A673 (cell line): ENCODE results near the gene GLB1L2. TPM values are rescaled to one million over a fixed set of nuclear protein-coding genes. Genes with fewer than 3 reads are reported as not detected.

ENCODE experiments used
- BruUV-seq: library from RNA; stranded (reverse); fragments of 400-500 nt; replicated peaks from 2 replicates; lab custom pipeline; 2021; lab: Mats Ljungman, UMichigan
- CTCF ChIA-PET: fragments of 300-600 bp; sonication (Branson Sonifier 250); formaldehyde crosslinking; loops from one replicate; lab custom pipeline; 2022; ENCODE audit warnings: antibody characterized with exemption; lab: Charles Lee
- POLR2A ChIA-PET: fragments of 300-600 bp; sonication (Branson Sonifier 250); formaldehyde crosslinking; loops from one replicate; lab custom pipeline; 2022; ENCODE audit warnings: antibody characterized with exemption; ENCODE audit not compliant: low non-redundant PET; lab: Charles Lee
- DNase-seq: peaks from one replicate; pipeline ENCODE4 v3.0.0-alpha.2; 2015; ENCODE audit warnings: low spot score
- H3K27ac ChIP-seq: fragments of 200-600 bp; sonication (generic); 2 replicates; pipeline ENCODE4 v1.5.1; 2016; ENCODE audit warnings: mixed run types, low read depth, mild to moderate bottlenecking, mixed read lengths, antibody characterized with exemption, low read length; ENCODE audit not compliant: poor library complexity, severe bottlenecking
- H3K27me3 ChIP-seq: fragments of 200-600 bp; sonication (generic); replicated peaks from 2 replicates; pipeline ENCODE4 v1.6.1; 2017; ENCODE audit warnings: mixed run types, low read depth, mild to moderate bottlenecking, mixed read lengths, antibody characterized with exemption, low read length; ENCODE audit not compliant: insufficient read depth, poor library complexity
- H3K36me3 ChIP-seq: fragments of 200-600 bp; sonication (generic); 2 replicates; pipeline ENCODE4 v1.6.1; 2016; ENCODE audit warnings: mixed run types, mild to moderate bottlenecking, mixed read lengths, antibody characterized with exemption, low read length; ENCODE audit not compliant: insufficient read depth, poor library complexity, severe bottlenecking
- H3K4me1 ChIP-seq: fragments of 200-600 bp; sonication (generic); 2 replicates; pipeline ENCODE4 v1.6.1; 2017; ENCODE audit warnings: mixed run types, mild to moderate bottlenecking, mixed read lengths, antibody characterized with exemption, low read length; ENCODE audit not compliant: insufficient read depth, poor library complexity, severe bottlenecking
- H3K4me3 ChIP-seq: fragments of 200-600 bp; sonication (generic); 2 replicates; pipeline ENCODE4 v1.5.1; 2016; ENCODE audit warnings: low read depth, mixed run types, mild to moderate bottlenecking, mixed read lengths, low read length; ENCODE audit not compliant: poor library complexity, severe bottlenecking
- H3K9me3 ChIP-seq: fragments of 200-600 bp; sonication (generic); 2 replicates; pipeline ENCODE4 v1.6.1; 2016; ENCODE audit warnings: mixed run types, low read depth, mild to moderate bottlenecking, mixed read lengths, antibody characterized with exemption, low read length; ENCODE audit not compliant: poor library complexity, severe bottlenecking
- EZH2 ChIP-seq: fragments of 200-600 bp; sonication (generic); IDR thresholded peaks from 2 replicates; pipeline ENCODE4 v1.6.1; 2017; ENCODE audit warnings: borderline replicate concordance, low read depth, mild to moderate bottlenecking, mixed read lengths, antibody characterized with exemption, low read length; ENCODE audit not compliant: poor library complexity, severe bottlenecking
- intact Hi-C: fragments of 100-400 bp; cut with micrococcal nuclease; formaldehyde crosslinking; loops from one replicate; pipeline ENCODE4 v1.10.0; 2022; ENCODE audit not compliant: unreplicated experiment
- total RNA-seq: library from RNA; stranded (reverse); gene quantifications from 2 replicates; pipeline ENCODE4 v1.2.3, GENCODE V29; 2021
- TF ChIP-seq, protein P1 (sequence below): fragments of 300-800, 200-600 bp; sonication (generic); conservative IDR thresholded peaks from 2 replicates; pipeline ENCODE4 v1.5.1; 2017; ENCODE audit warnings: low read depth, mild to moderate bottlenecking, antibody characterized with exemption, low read length, moderate library complexity, mixed read lengths

The GLB1L2 gene
- total RNA-seq, 1 experiment from 2014 or later = 22.6 TPM

- Histone ChIP-seq H3K4me3 (no peak overlapping the region), H3K27ac (no peak overlapping the region), H3K27me3 (no peaks in the 10 kb centered on the region), H3K4me1 (no peaks in the 10 kb centered on the region), H3K9me3 (no peaks in the 10 kb centered on the region), H3K36me3 (no peaks in the 10 kb centered on the region)
- no TSS peak for BruUV-seq
- TF ChIP-seq, protein P1, sequence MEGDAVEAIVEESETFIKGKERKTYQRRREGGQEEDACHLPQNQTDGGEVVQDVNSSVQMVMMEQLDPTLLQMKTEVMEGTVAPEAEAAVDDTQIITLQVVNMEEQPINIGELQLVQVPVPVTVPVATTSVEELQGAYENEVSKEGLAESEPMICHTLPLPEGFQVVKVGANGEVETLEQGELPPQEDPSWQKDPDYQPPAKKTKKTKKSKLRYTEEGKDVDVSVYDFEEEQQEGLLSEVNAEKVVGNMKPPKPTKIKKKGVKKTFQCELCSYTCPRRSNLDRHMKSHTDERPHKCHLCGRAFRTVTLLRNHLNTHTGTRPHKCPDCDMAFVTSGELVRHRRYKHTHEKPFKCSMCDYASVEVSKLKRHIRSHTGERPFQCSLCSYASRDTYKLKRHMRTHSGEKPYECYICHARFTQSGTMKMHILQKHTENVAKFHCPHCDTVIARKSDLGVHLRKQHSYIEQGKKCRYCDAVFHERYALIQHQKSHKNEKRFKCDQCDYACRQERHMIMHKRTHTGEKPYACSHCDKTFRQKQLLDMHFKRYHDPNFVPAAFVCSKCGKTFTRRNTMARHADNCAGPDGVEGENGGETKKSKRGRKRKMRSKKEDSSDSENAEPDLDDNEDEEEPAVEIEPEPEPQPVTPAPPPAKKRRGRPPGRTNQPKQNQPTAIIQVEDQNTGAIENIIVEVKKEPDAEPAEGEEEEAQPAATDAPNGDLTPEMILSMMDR = no peak
- TF ChIP-seq EZH2 = no peak
- intact Hi-C loops = no loop called here
- ChIA-PET CTCF (no interaction called here), POLR2A (no interaction called here)
- DNase-seq = no peak
These were observed 6.9 kb downstream of the GLB1L2 start for GRCh38 chr11:134338654-134339053.

DNA sequence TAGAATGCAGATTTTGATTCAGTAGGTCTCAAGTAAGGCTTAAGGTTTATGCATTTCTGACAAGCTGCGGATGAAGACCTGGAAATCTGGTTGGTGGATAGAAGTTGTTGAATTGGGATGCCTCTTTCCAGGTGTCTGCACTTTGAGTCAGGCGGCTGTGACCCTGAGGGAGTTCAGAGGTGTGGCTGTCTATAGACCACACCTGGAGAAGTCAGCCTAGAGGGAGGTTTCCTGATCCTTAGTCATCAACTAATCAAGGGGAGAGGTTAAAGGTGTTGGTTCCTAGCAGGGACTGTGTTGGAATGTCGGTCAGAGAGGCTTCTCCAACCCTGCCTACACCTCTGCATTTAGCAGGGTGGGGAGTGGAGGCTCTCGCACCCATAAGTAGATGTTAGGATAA, 8.0 kb downstream of the GLB1L2 start:
- no peak overlapping the region for H3K4me3 ChIP-seq
- TF ChIP-seq, protein P1 = no peak
- no peak for TF ChIP-seq EZH2
- BruUV-seq = no TSS peak
- no peaks in the 10 kb centered on the region for H3K27me3 ChIP-seq
- ChIA-PET POLR2A (no interaction called here), CTCF (no interaction called here)
- no peaks in the 10 kb centered on the region for H3K4me1 ChIP-seq
- no peaks in the 10 kb centered on the region for H3K36me3 ChIP-seq
- intact Hi-C loops = no loop called here
- H3K27ac ChIP-seq = no peak overlapping the region
- H3K9me3 ChIP-seq = no peaks in the 10 kb centered on the region
- DNase-seq = no peak

DNA sequence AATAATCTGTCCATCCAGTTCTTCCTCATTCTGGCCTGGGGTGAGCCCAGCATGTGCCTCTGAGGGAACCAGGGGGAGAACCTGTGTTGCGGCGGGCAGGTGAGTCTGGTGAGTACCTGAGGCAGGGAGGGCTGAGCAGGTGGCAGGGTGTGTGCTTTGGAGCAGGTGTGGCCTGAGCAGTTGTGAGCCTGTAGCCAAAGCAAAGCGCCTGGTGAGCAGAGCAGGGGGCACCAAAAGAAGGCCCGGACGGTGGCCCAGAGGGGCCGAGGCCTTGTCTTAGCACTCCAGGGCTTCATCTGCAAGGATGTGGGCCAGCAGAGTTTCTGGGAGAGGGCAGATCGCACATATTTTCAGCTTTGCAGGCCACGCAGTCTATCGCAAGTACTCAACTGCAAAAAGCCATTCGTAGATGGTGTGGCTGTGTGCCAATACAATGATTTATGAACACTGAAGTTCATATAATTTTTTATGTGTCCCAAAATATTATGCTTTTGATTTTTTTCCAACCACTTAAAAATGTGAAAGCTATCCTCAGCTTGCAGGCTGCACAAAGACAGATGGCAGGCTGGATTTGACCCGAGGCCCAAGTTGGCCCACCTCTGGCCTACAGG, 8.7 kb downstream of the GLB1L2 start:
- H3K9me3 ChIP-seq = no peaks in the 10 kb centered on the region
- no peak overlapping the region for H3K4me3 ChIP-seq
- no peak overlapping the region for H3K27ac ChIP-seq
- ChIA-PET CTCF (no interaction called here), POLR2A (no interaction called here)
- no peak for DNase-seq
- no TSS peak for BruUV-seq
- intact Hi-C loops = no loop called here
- H3K4me1 ChIP-seq = no peaks in the 10 kb centered on the region
- H3K27me3 ChIP-seq = no peaks in the 10 kb centered on the region
- H3K36me3 ChIP-seq = no peaks in the 10 kb centered on the region
- no peak for TF ChIP-seq EZH2
- TF ChIP-seq, protein P1 = no peak
